HCT116 (cell line): Measurements from ENCODE around the gene ZNF396. TPM values are rescaled to one million over a fixed set of nuclear protein-coding genes. Genes with fewer than 3 reads are reported as not detected.

Experiments used
- ATAC-seq: fragments of 200-7000 bp; cut with Tn5 transposase; 2 replicates; pipeline ENCODE4 v1.9.1; 2020; ENCODE audit warnings: mild to moderate bottlenecking, moderate library complexity
- BruUV-seq: library from RNA; stranded (reverse); fragments of 400-500 nt; replicated peaks from 2 replicates; lab custom pipeline; 2021; lab: Mats Ljungman, UMichigan
- CTCF ChIA-PET: fragments of 300-600 bp; sonication (Branson Sonifier 250); formaldehyde crosslinking; loops from one replicate; lab custom pipeline; 2021; ENCODE audit warnings: antibody characterized with exemption; lab: Charles Lee
- POLR2A ChIA-PET: fragments of 300-600, 350-600 bp; sonication (Branson Sonifier 250); formaldehyde crosslinking; loops from one replicate; lab custom pipeline; 2021; ENCODE audit warnings: antibody characterized with exemption; lab: Charles Lee
- RAD21 ChIA-PET, 2 experiments: fragments of 300-600 bp; sonication (Branson Sonifier 250); formaldehyde crosslinking; loops; one replicate each; lab custom pipeline; 2023; ENCODE audit warnings: low total read pairs in 2 of 2; ENCODE audit not compliant: uncharacterized antibody in 2 of 2, unreplicated experiment in 2 of 2, low non-redundant PET in 1 of 2; lab: Charles Lee
- DNase-seq: peaks from one replicate; pipeline ENCODE4 v3.0.0-alpha.2; 2010; ENCODE audit warnings: low read depth, low spot score
- H2AFZ ChIP-seq: fragments of 200-600 bp; shearing (Covaris generic), sonication (generic); 2 replicates; pipeline ENCODE4 v1.6.1; 2017; ENCODE audit warnings: low read depth, mixed run types, mixed read lengths, antibody characterized with exemption, low read length; ENCODE audit not compliant: poor library complexity, severe bottlenecking
- H3K27ac ChIP-seq: 2 replicates; pipeline ENCODE4 v1.5.1; 2012; ENCODE audit warnings: low read depth, low read length
- H3K27me3 ChIP-seq: fragments of 200-600 bp; sonication (generic); 2 replicates; pipeline ENCODE4 v1.6.1; 2016; ENCODE audit warnings: mixed run types, low read length, mixed read lengths; ENCODE audit not compliant: insufficient read depth
- H3K36me3 ChIP-seq, 2 experiments: fragments of 200-500 bp in 1 of 2; fragments of 200-600 bp in 1 of 2; sonication (Bioruptor generic) in 1 of 2; sonication (generic) in 1 of 2; 2 replicates each; pipeline versions ENCODE4 v1.5.1 to v1.6.1; 2014 to 2016; ENCODE audit warnings: low read length in 2 of 2, inconsistent platforms in 1 of 2, mixed read lengths in 1 of 2, mixed run types in 1 of 2; ENCODE audit not compliant: insufficient read depth in 2 of 2, control insufficient read depth in 1 of 2
- H3K4me1 ChIP-seq, 2 experiments: fragments of 200-600 bp in 1 of 2; sonication (generic) in 1 of 2; 2 replicates each; pipeline versions ENCODE4 v1.5.1 to v1.6.1; 2012 to 2017; ENCODE audit warnings: low read length in 2 of 2, inconsistent platforms in 1 of 2, mild to moderate bottlenecking in 1 of 2, mixed read lengths in 1 of 2, mixed run types in 1 of 2, moderate library complexity in 1 of 2; ENCODE audit not compliant: insufficient read depth in 2 of 2, control insufficient read depth in 1 of 2
- H3K4me2 ChIP-seq: fragments of 200-600 bp; sonication (generic); 2 replicates; pipeline ENCODE4 v1.6.1; 2017; ENCODE audit warnings: mixed run types, low read length, mixed read lengths
- H3K4me3 ChIP-seq, 2 experiments: fragments of 200-600 bp in 1 of 2; sonication (generic) in 1 of 2; replicated peaks in 1 of 2; 2 replicates each; pipeline ENCODE4 v1.5.1; 2011 to 2016; ENCODE audit warnings: low read length in 2 of 2, control low read depth in 1 of 2, low read depth in 1 of 2, mild to moderate bottlenecking in 1 of 2, mixed read lengths in 1 of 2, mixed run types in 1 of 2
- H3K79me2 ChIP-seq: fragments of 200-600 bp; sonication (generic); 2 replicates; pipeline ENCODE4 v1.6.1; 2017; ENCODE audit warnings: mild to moderate bottlenecking, mixed run types, low read length, moderate library complexity, mixed read lengths; ENCODE audit not compliant: insufficient read depth
- H3K9ac ChIP-seq: fragments of 200-600 bp; sonication (generic); 2 replicates; pipeline ENCODE4 v1.6.1; 2016; ENCODE audit warnings: low read length, mixed read lengths
- H3K9me2 ChIP-seq: fragments of 200-600 bp; sonication (generic), shearing (Covaris generic); 2 replicates; pipeline ENCODE4 v1.6.1; 2017; ENCODE audit warnings: mixed run types, mild to moderate bottlenecking, moderate library complexity; ENCODE audit not compliant: insufficient read depth
- H3K9me3 ChIP-seq, 2 experiments: fragments of 200-500 bp in 1 of 2; fragments of 200-600 bp in 1 of 2; sonication (Bioruptor generic) in 1 of 2; sonication (generic) in 1 of 2; 2 replicates each; pipeline ENCODE4 v1.6.1; 2014 to 2017; ENCODE audit warnings: low read length in 2 of 2, mixed read lengths in 2 of 2, inconsistent platforms in 1 of 2, low read depth in 1 of 2, mild to moderate bottlenecking in 1 of 2, mixed run types in 1 of 2, moderate library complexity in 1 of 2; ENCODE audit not compliant: control insufficient read depth in 1 of 2, insufficient read depth in 1 of 2
- H4K20me1 ChIP-seq: fragments of 200-600 bp; sonication (generic), shearing (Covaris generic); 2 replicates; pipeline ENCODE4 v1.6.1; 2017; ENCODE audit warnings: mixed run types, mild to moderate bottlenecking, moderate library complexity; ENCODE audit not compliant: insufficient read depth
- ATF3 ChIP-seq: IDR thresholded peaks from 2 replicates; pipeline ENCODE4 v1.6.1; 2012
- CEBPB ChIP-seq: IDR thresholded peaks from 2 replicates; pipeline ENCODE4 v1.6.1; 2012; ENCODE audit warnings: low read depth
- EZH2 ChIP-seq: fragments of 200-600 bp; sonication (generic); IDR thresholded peaks from 2 replicates; pipeline ENCODE4 v1.6.1; 2017; ENCODE audit warnings: antibody characterized with exemption, mixed run types
- REST ChIP-seq: IDR thresholded peaks from 2 replicates; pipeline ENCODE4 v1.6.1; 2012; ENCODE audit warnings: low read depth
- ZNF274 ChIP-seq: fragments of 200-500 bp; sonication (Bioruptor generic); IDR thresholded peaks from 2 replicates; pipeline ENCODE4 v1.6.1; 2014; ENCODE audit warnings: mild to moderate bottlenecking, low read depth, low read length, inconsistent platforms
- intact Hi-C: fragments of 100-400 bp; cut with micrococcal nuclease; formaldehyde crosslinking; loops from 2 replicates; pipeline ENCODE4 v1.10.0; 2022
- total RNA-seq: library from RNA; stranded (reverse); gene quantifications from one replicate; pipeline ENCODE4 v1.2.1, GENCODE V29; 2021; ENCODE audit not compliant: unreplicated experiment

The ZNF396 gene
- total RNA-seq, 1 experiment from 2014 or later = 1.3 TPM

GRCh38 chr18:35369126-35369525 lies 8.0 kb downstream of the ZNF396 start:
- TF ChIP-seq ATF3 = no peak
- TF ChIP-seq EZH2 = no peak
- no peak for TF ChIP-seq CEBPB
- TF ChIP-seq REST = no peak
- TF ChIP-seq, all 23 proteins: peak for 0
- Histone ChIP-seq H3K9me3 (no peaks in the 10 kb centered on the region), H3K27ac (no peak overlapping the region), H3K4me1 (no peaks in the 10 kb centered on the region), H3K9ac (no peak overlapping the region), H4K20me1 (no peaks in the 10 kb centered on the region), H2AFZ (no peak overlapping the region), H3K4me2 (no peak overlapping the region), H3K36me3 (no peaks in the 10 kb centered on the region), H3K4me3 (no peak overlapping the region), H3K79me2 (no peaks in the 10 kb centered on the region), H3K27me3 (no peaks in the 10 kb centered on the region), H3K9me2 (no peaks in the 10 kb centered on the region)
- ChIA-PET RAD21 (no interaction called here), POLR2A (no interaction called here), CTCF (no interaction called here)
- DNase-seq (no peak), ATAC-seq (no peak)
- intact Hi-C loops = no loop called here
- BruUV-seq = no TSS peak

GRCh38 chr18:35368595-35368994 lies 8.5 kb downstream of the ZNF396 start:
- Histone ChIP-seq H2AFZ (no peak overlapping the region), H3K36me3 (no peaks in the 10 kb centered on the region), H3K4me2 (no peak overlapping the region), H3K27me3 (no peaks in the 10 kb centered on the region), H3K27ac (no peak overlapping the region), H3K9me2 (no peaks in the 10 kb centered on the region), H3K9me3 (no peaks in the 10 kb centered on the region), H3K4me3 (no peak overlapping the region), H3K4me1 (no peaks in the 10 kb centered on the region), H3K79me2 (no peaks in the 10 kb centered on the region), H3K9ac (no peak overlapping the region), H4K20me1 (no peaks in the 10 kb centered on the region)
- RAD21 ChIA-PET = no interaction called here
- no TSS peak for BruUV-seq
- CTCF ChIA-PET = no interaction called here
- intact Hi-C loops = no loop called here
- no peak for TF ChIP-seq ZNF274
- DNase-seq (no peak), ATAC-seq (no peak)
- POLR2A ChIA-PET = no interaction called here
